Limb (tissue), 2 donors: Measurements from ENCODE around the gene METRNL.

Experiments used
- DNase-seq, 2 donors: peaks; one replicate each; pipeline ENCODE4 v3.0.0-alpha.2; 2016; ENCODE audit errors: extremely low spot score in 2 of 2

Gene METRNL

GRCh38 chr17:83091257-83092141 lies 12.1 kb downstream of the METRNL start:
- DNase-seq = no peak

- DNase-seq = no peak
These were observed 12.8 kb downstream of the METRNL start for GRCh38 chr17:83092186-83092585.

- DNase-seq = no peak
These were observed 13.5 kb downstream of the METRNL start for GRCh38 chr17:83092931-83093330.

GRCh38 chr17:83093506-83093905 lies 14.1 kb downstream of the METRNL start:
- DNase-seq = no peak

GRCh38 chr17:83094291-83094690 lies 14.9 kb downstream of the METRNL start:
- DNase-seq = no peak

- DNase-seq = no peak
These were observed 15.6 kb downstream of the METRNL start for GRCh38 chr17:83095016-83095415.

- no peak for DNase-seq
These were observed 17.2 kb downstream of the METRNL start for GRCh38 chr17:83096401-83097224.

- DNase-seq = no peak
These were observed 18.4 kb downstream of the METRNL start for GRCh38 chr17:83097831-83098230.

- DNase-seq = peak in 1 of 2 donors; percentile 3
These were observed 19.1 kb downstream of the METRNL start for GRCh38 chr17:83098241-83099085.

GRCh38 chr17:83099086-83099555 lies 19.7 kb downstream of the METRNL start:
- no peak for DNase-seq

GRCh38 chr17:83099570-83100181 lies 20.3 kb downstream of the METRNL start:
- peak; percentile 32 to 82 for DNase-seq

- peak in 1 of 2 donors; percentile 15 for DNase-seq
These were observed 20.9 kb downstream of the METRNL start for GRCh38 chr17:83100220-83100852.

- DNase-seq = no peak
These were observed 21.5 kb downstream of the METRNL start for GRCh38 chr17:83100853-83101391.

- no peak for DNase-seq
These were observed 22.5 kb downstream of the METRNL start for GRCh38 chr17:83101805-83102480.

GRCh38 chr17:83103200-83103942 lies 24.0 kb downstream of the METRNL start:
- DNase-seq = peak in 1 of 2 donors; percentile 79

- no peak for DNase-seq
These were observed 24.5 kb downstream of the METRNL start for GRCh38 chr17:83103943-83104311.

- DNase-seq = no peak
These were observed 25.4 kb downstream of the METRNL start for GRCh38 chr17:83104577-83105505.

- DNase-seq = no peak
These were observed 26.1 kb downstream of the METRNL start for GRCh38 chr17:83105512-83105911.
